HG03354 (cell line): ENCODE measurements around the gene OLFML1.

ENCODE experiments used
- ATAC-seq: cut with Tn5 transposase; IDR thresholded peaks from one replicate; pipeline ENCODE4 v1.9.1; 2021; ENCODE audit warnings: mild to moderate bottlenecking; ENCODE audit not compliant: unreplicated experiment, poor library complexity, severe bottlenecking

OLFML1 gene

DNA sequence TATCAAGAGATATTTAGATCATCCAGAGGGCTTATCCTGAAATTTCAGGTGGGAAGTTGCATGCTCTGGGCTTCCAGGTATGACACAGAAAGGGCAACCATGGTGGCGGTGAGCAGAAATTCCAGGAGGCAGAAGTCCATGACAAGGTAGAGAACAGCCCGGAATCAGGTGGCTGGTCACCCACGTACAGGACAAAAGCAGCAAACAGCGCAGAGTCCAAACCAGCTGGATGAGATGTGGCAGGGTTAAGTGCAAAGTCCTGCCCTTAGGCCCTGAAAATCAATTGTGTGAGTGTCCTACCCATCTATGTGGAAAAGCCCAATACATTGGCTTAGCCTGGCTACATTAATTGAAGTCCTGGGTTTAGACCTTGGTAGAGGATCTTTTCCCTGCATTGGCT, 40.1 kb downstream of the OLFML1 start:
- ATAC-seq = no peak

GRCh38 chr11:7527029-7527428, 41.7 kb downstream of the OLFML1 start:
- no peak for ATAC-seq

- no peak for ATAC-seq
Observed at GRCh38 chr11:7528514-7529049, 43.3 kb downstream of the OLFML1 start.

DNA sequence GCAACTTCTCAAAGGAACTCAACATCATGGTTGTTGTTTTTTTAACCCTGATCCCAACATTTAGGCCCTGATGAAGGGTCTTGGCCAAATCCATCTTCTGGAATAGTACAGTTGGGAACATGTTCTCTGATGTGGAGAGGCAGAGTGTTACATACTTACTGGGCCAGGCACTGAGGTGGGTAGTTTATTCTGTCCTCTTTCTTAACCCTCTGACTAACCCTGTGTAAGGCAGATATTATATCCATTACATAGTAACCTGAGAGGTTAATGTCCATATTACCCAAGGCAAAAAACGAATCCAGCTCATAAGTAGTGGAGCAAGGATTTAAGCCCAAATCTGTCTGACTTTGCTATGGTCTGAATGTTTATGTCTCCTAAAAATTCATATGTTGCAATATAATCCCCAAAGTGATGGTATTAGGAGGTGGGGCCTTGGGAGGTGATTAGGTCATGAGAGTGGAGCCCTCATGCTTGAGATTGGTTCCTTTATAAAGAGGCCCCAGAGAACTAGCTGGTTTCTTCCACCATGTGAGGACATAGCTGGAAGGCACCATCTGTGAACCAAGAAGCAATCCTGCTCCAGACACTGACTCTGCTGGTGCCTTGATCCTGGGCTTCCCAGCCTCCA, 44.8 kb downstream of the OLFML1 start:
- no peak for ATAC-seq

DNA sequence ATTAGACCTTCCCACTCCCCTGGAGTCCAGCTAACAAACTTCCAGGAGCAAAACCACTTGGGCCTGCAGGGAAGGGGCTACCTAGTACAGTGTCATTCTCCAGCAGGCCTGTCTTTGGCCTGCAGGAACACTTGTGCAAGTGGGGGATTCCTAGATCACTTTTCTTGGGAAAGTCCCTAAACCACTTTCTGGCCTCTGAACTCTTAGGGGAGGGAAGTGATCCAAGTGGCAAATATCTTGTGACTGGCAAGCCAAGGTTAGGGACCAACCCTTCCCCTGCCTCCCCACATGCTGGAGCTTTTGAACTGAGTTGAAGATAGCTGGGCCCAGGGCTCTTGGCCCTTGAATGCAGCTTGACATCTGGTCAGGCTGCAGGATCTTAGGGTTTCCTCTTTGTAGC, 45.7 kb downstream of the OLFML1 start:
- peak; percentile 45 for ATAC-seq

DNA sequence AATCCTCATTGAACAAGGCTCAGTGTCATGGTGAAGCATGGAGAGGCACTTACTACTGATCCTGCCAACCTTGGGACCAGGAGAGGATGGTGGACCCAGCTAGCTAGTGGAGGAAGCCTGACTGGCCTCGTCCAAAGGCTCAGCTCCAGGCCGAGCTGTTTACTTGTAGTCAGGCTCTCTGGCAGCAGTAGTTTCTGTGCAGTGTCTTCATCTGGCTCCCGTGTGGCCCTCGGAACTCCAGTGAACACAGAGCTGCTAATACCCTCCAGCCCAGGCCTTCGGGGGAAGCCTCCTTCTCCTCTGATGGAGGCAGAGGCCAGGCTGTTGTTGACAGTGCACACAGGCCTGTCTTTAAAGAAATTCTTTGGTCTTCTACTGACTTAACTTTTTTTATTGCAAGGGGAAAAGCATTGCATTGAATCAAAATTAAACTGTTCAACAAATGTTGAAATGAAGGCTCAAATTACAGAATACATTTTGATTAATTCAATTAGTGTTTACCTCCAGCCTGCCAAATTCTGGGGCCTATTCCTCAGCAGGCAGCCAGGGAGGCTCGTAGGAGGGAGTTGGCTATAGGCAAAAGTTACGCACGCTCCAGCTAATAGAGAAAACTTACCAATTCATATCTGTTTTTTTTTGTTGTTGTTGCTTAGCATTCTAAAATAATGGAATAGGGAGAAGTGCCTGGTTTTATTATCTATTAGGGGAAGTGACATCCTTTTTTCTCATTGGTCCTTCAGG, 47.3 kb downstream of the OLFML1 start:
- no peak for ATAC-seq

- peak; percentile 34 for ATAC-seq
Observed at GRCh38 chr11:7533199-7534041, 48.1 kb downstream of the OLFML1 start.

DNA sequence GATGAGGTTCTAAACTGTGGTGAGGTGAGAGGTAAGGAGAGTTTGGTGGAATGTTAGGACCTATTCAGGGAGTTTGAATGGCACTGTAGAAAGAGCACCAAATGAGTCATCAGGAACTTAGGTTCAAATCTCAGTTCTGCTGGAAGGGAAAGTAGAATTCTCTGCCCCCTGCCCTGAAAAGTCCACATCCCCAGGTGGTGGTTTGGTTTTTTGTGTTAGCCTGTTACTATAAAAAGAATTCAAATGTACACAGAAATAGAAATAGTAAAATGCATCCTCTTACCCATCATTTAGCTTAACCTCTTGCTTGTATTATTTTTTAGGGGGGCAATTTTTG, 48.7 kb downstream of the OLFML1 start:
- peak; percentile 43 for ATAC-seq

GRCh38 chr11:7536100-7536499, 50.8 kb downstream of the OLFML1 start:
- ATAC-seq = no peak

DNA sequence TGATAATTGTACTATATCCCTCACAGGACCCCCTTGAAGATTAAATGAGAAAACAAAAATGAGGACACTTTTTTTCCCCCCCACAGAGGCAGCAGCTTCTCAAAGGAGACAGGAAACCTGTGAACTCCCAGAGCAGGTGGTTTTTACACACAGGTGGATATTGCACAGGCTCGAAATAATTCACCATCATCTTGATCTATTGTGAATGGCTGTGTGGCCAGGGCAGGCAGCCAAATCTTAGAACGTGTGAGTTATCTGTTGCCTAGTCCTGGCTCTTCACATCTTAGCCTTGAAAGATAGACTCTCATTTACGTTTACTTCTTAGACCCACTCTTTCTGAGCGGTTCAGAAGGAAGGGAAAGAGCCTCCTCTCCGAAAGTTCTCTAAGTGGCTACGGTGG, 52.0 kb downstream of the OLFML1 start:
- ATAC-seq = no peak

DNA sequence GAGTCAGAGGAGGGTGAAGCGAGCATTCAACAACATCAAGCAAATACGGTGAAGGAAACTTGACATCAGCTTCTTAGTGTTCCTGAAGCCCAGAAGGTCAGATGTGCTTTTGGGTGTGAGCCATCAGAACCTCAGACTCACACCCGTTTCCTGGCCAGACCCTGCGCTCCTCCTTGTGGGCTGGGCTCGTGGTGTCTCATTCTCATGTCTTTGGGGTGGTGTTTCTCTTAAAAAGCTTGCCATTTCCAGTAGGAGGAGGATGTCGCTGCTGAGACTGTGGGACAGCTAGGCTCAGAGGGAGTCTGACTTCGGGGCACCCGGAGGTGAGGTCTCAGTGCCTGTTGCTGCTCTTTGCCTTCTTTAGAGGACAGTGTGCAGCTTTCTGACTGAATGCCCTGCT, 52.7 kb downstream of the OLFML1 start:
- no peak for ATAC-seq

GRCh38 chr11:7538466-7539454, 53.5 kb downstream of the OLFML1 start:
- no peak for ATAC-seq

- ATAC-seq = no peak
Observed at GRCh38 chr11:7540830-7541555, 55.7 kb downstream of the OLFML1 start.

GRCh38 chr11:7543302-7543701, 58.0 kb downstream of the OLFML1 start:
- ATAC-seq = no peak

- ATAC-seq = no peak
Observed at GRCh38 chr11:7544021-7544420, 58.7 kb downstream of the OLFML1 start.

DNA sequence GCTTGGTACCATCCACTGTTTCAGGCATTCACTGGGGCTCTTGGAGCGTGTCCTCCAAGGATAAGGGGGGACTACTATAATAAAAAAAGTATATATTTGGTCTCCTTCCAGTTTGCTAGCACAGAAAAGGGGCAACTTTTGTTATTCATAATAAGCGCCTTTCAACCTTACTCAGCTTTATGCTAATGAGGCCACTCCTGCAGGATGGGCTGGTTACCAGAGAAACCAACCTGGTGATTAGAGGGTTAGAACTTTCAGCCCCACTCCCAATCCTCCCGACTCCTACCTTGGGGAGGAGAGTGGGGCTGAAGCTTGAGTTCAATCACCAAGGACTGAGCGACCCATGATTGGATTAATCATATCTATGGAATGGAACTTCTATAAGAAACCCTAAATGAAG, 60.3 kb downstream of the OLFML1 start:
- no peak for ATAC-seq

DNA sequence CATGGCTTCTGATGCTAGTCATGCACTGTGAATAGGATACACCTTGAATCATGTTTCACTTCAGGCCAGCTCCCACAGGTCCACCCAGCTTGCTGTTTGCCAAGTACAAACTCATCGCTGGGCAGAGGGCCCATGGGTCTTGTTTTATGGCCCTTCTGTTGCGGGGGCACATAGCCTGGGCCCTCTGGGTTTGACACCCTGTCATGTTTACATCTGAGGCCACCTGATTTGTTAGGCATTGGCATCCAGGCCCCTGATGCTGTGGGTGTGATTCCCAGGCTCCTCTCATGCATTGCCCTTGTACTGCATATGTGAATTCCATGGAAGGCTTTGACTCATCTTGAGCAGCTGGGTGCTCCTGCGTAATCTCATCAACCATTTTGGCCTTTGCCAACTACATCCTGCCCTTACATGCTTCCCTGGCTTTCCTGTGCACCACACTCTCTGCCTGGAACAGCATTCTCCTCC, 61.1 kb downstream of the OLFML1 start:
- ATAC-seq = no peak

DNA sequence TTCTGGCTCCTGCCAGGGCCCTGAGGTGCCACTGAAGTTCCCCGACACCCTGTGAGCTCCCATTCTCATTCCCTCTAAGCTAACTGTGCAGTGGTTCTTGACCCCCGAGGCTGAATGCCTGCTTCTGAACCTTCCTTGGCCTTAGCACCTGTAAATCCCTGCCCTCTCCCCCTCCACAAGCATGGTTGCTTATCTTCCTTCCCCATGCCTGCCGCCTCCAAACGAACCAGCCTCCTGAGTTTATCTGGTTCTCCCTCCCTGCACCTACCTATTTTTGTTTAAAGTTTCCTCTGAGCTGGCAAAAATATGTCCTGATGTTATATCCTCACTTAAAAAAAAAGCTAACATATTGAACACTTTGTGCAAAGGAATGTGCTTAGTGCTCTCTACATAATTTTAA, 62.4 kb downstream of the OLFML1 start:
- ATAC-seq = no peak
